Measurements from ENCODE around the gene MAN2A1. TPM values are rescaled to one million over a fixed set of nuclear protein-coding genes. Genes with fewer than 3 reads are reported as not detected.

MAN2A1 gene
- total RNA-seq, 1 experiment from 2014 or later, result 128 TPM

DNA sequence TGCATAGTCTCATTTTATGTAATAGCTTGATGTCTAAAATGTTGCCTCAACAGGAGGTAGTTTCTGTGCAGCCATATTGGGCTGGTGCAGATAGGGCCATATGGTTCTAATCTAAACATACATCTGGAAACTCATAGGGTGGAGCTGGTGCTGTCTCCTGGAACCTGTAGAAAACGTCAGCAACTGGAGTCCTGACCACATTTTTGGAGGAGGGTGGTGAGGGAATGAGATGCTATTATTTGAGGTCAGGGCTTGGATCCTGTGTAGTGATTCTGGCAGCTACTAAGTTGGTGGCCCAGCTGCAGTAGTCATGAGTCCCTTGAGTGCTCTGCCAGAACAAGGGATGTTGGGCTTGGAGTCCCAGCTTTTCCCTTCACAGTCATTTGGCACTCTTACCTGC lies 14.1 kb downstream of the MAN2A1 start:
- H3K27me3 ChIP-seq (replicated peaks; ENCODE audit: insufficient read depth, low read depth, low read length, poor library complexity), result no peaks in the 10 kb centered on the region
- ChIA-PET CTCF (no interaction called here), POLR2A (ENCODE audit: low non-redundant PET) (no interaction called here)
- H3K4me3 ChIP-seq (ENCODE audit: low read depth, low read length, poor library complexity, severe bottlenecking), result no peak overlapping the region
- peaks cover 59% of the 10 kb centered on the region for H3K4me1 ChIP-seq (ENCODE audit: insufficient read depth, low read length, poor library complexity, severe bottlenecking)
- no peak for DNase-seq (ENCODE audit: low spot score)
- no peaks in the 10 kb centered on the region for H3K9me3 ChIP-seq (ENCODE audit: low read depth, low read length, poor library complexity, severe bottlenecking)
- no peak overlapping the region for H3K27ac ChIP-seq (ENCODE audit: low read depth, low read length, poor library complexity, severe bottlenecking)
- no TSS peak for BruUV-seq (replicated peaks)
- intact Hi-C loops (cut with micrococcal nuclease; ENCODE audit: unreplicated experiment), result no loop called here
- TF ChIP-seq EZH2 (IDR thresholded peaks at IDR 0.05; ENCODE audit: borderline replicate concordance, low read depth, low read length, poor library complexity, severe bottlenecking), result no peak
- TF ChIP-seq, protein P1, sequence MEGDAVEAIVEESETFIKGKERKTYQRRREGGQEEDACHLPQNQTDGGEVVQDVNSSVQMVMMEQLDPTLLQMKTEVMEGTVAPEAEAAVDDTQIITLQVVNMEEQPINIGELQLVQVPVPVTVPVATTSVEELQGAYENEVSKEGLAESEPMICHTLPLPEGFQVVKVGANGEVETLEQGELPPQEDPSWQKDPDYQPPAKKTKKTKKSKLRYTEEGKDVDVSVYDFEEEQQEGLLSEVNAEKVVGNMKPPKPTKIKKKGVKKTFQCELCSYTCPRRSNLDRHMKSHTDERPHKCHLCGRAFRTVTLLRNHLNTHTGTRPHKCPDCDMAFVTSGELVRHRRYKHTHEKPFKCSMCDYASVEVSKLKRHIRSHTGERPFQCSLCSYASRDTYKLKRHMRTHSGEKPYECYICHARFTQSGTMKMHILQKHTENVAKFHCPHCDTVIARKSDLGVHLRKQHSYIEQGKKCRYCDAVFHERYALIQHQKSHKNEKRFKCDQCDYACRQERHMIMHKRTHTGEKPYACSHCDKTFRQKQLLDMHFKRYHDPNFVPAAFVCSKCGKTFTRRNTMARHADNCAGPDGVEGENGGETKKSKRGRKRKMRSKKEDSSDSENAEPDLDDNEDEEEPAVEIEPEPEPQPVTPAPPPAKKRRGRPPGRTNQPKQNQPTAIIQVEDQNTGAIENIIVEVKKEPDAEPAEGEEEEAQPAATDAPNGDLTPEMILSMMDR (conservative IDR thresholded peaks at IDR 0.05; ENCODE audit: low read depth, low read length), result no peak
- H3K36me3 ChIP-seq (ENCODE audit: insufficient read depth, low read length, poor library complexity, severe bottlenecking), result peaks cover 17% of the 10 kb centered on the region

DNA sequence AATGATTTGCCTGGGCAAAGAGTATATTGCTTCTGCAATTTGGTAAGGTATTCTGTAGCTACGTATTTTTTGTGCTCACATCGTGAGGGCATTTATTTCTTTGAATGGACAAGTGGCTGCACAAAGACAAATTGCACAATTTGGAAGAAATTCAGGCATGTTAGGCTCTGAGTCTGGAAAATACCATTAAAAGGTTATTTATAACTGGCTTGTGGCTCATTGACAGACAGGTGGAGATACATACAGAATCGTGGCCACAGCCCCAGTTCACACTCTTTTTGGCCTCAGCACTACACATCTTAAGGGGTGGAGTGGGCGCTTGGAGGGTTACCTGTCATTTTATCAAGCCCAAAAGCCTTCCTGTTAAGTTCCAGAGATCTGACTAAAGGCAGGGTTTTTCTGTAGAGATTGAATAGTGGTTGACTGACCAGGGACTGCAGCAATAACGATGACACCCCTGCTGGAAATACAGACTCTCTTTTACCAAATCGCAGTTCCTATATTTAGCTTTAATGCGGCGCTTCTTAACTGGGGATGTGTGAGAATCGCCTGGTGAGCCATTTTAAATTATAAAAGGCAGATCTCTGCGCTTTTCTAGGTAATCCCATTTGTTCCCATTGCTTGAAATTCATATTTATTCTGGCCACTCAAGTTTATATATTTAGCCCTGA lies 14.7 kb downstream of the MAN2A1 start:
- POLR2A ChIA-PET (ENCODE audit: low non-redundant PET), result no interaction called here
- Histone ChIP-seq H3K4me3 (ENCODE audit: low read depth, low read length, poor library complexity, severe bottlenecking) (no peak overlapping the region), H3K27me3 (replicated peaks; ENCODE audit: insufficient read depth, low read depth, low read length, poor library complexity) (no peaks in the 10 kb centered on the region), H3K27ac (ENCODE audit: low read depth, low read length, poor library complexity, severe bottlenecking) (no peak overlapping the region), H3K36me3 (ENCODE audit: insufficient read depth, low read length, poor library complexity, severe bottlenecking) (peaks cover 12% of the 10 kb centered on the region), H3K4me1 (ENCODE audit: insufficient read depth, low read length, poor library complexity, severe bottlenecking) (peaks cover 54% of the 10 kb centered on the region), H3K9me3 (ENCODE audit: low read depth, low read length, poor library complexity, severe bottlenecking) (no peaks in the 10 kb centered on the region)
- BruUV-seq (replicated peaks), result no TSS peak
- no peak for TF ChIP-seq EZH2 (IDR thresholded peaks at IDR 0.05; ENCODE audit: borderline replicate concordance, low read depth, low read length, poor library complexity, severe bottlenecking)
- TF ChIP-seq, protein P1 (conservative IDR thresholded peaks at IDR 0.05; ENCODE audit: low read depth, low read length), result no peak
- intact Hi-C loops (cut with micrococcal nuclease; ENCODE audit: unreplicated experiment), result no loop called here
- DNase-seq (ENCODE audit: low spot score), result no peak
- CTCF ChIA-PET, result no interaction called here

DNA sequence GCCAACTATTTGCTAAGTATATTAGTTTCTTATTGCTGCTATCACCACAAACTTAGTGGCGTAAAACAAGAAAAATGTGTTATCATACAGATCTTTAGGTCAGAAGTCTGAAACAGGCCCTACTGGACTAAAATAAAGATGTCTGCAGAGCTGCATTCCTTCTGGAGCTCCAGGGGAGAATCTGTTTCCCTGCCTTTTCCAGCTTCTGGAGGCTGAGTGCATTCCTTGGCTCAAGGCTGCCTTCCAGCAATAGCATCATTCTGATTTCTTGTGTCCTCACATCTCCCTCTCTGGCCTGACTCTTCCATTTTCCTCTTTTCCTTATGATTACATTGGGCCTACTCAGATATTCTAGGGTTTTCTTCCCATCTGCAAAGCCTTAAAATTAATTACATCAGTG lies 15.9 kb downstream of the MAN2A1 start:
- TF ChIP-seq EZH2 (IDR thresholded peaks at IDR 0.05; ENCODE audit: borderline replicate concordance, low read depth, low read length, poor library complexity, severe bottlenecking), result no peak
- TF ChIP-seq, protein P1 (conservative IDR thresholded peaks at IDR 0.05; ENCODE audit: low read depth, low read length), result no peak
- BruUV-seq (replicated peaks), result no TSS peak
- CTCF ChIA-PET, result no interaction called here
- no peak overlapping the region for H3K27ac ChIP-seq (ENCODE audit: low read depth, low read length, poor library complexity, severe bottlenecking)
- POLR2A ChIA-PET (ENCODE audit: low non-redundant PET), result no interaction called here
- H3K36me3 ChIP-seq (ENCODE audit: insufficient read depth, low read length, poor library complexity, severe bottlenecking), result peaks cover 2% of the 10 kb centered on the region
- no peak for DNase-seq (ENCODE audit: low spot score)
- H3K4me3 ChIP-seq (ENCODE audit: low read depth, low read length, poor library complexity, severe bottlenecking), result no peak overlapping the region
- no peaks in the 10 kb centered on the region for H3K9me3 ChIP-seq (ENCODE audit: low read depth, low read length, poor library complexity, severe bottlenecking)
- H3K4me1 ChIP-seq (ENCODE audit: insufficient read depth, low read length, poor library complexity, severe bottlenecking), result peaks cover 47% of the 10 kb centered on the region
- intact Hi-C loops (cut with micrococcal nuclease; ENCODE audit: unreplicated experiment), result no loop called here
- no peaks in the 10 kb centered on the region for H3K27me3 ChIP-seq (replicated peaks; ENCODE audit: insufficient read depth, low read depth, low read length, poor library complexity)
